Colon (tissue), 2 donors: ENCODE measurements around the gene DCST2.

Experiments
- FAIRE-seq: peaks from 2 replicates; lab custom pipeline; 2012; peaks lifted over from hg19 to GRCh38; lab: Jason Lieb, UNC
- donor health status: control.
- donor health status: control.

Gene DCST2

GRCh38 chr1:155026154-155026553 lies 7.4 kb downstream of the DCST2 start:
- FAIRE-seq = no peak

GRCh38 chr1:155024315-155024714 lies 9.3 kb downstream of the DCST2 start:
- FAIRE-seq = no peak

- FAIRE-seq = no peak
Observed at GRCh38 chr1:155023627-155024026, 10.0 kb downstream of the DCST2 start.

- no peak for FAIRE-seq
Observed at GRCh38 chr1:155022927-155023236, 10.7 kb downstream of the DCST2 start.

- no peak for FAIRE-seq
Observed at GRCh38 chr1:155022136-155022926, 11.2 kb downstream of the DCST2 start.

GRCh38 chr1:155019377-155020245 lies 14.0 kb downstream of the DCST2 start:
- FAIRE-seq = no peak

- no peak for FAIRE-seq
Observed at GRCh38 chr1:155018617-155019348, 14.8 kb downstream of the DCST2 start.

GRCh38 chr1:155017946-155018316 lies 15.7 kb downstream of the DCST2 start:
- no peak for FAIRE-seq

- no peak for FAIRE-seq
Observed at GRCh38 chr1:155017041-155017945, 16.3 kb downstream of the DCST2 start.

GRCh38 chr1:155016231-155016831 lies 17.2 kb downstream of the DCST2 start:
- FAIRE-seq = no peak

- no peak for FAIRE-seq
Observed at GRCh38 chr1:155015527-155016230, 17.9 kb downstream of the DCST2 start.

- no peak for FAIRE-seq
Observed at GRCh38 chr1:155014709-155015508, 18.7 kb downstream of the DCST2 start.

GRCh38 chr1:155013632-155014031 lies 19.9 kb downstream of the DCST2 start:
- no peak for FAIRE-seq

- FAIRE-seq = no peak
Observed at GRCh38 chr1:155012776-155013602, 20.6 kb downstream of the DCST2 start.

GRCh38 chr1:155012026-155012546 lies 21.5 kb downstream of the DCST2 start:
- no peak for FAIRE-seq

- FAIRE-seq = no peak
Observed at GRCh38 chr1:155011437-155012025, 22.1 kb downstream of the DCST2 start.

GRCh38 chr1:155011004-155011416 lies 22.6 kb downstream of the DCST2 start:
- FAIRE-seq = no peak

- FAIRE-seq = no peak
Observed at GRCh38 chr1:155010211-155010918, 23.2 kb downstream of the DCST2 start.
